ENCODE measurements around the gene TMIGD1.

Gene TMIGD1

GRCh38 chr17:30291543-30292285 lies 42.1 kb downstream of the TMIGD1 start, which contains the start of gene BLMH:
Gene BLMH, minus strand, starts transcription at chr17:30291944. Its CDS starts 125 bp downstream, at chr17:30291819.
- in situ Hi-C loops (cut with HindIII; ENCODE audit: low sequenced_read_pairs): no loop called here

- in situ Hi-C loops (cut with HindIII; ENCODE audit: low sequenced_read_pairs): no loop called here
Observed at GRCh38 chr17:30290696-30291542, 42.9 kb downstream of the TMIGD1 start.

GRCh38 chr17:30290077-30290476 lies 43.8 kb downstream of the TMIGD1 start:
- in situ Hi-C loops (cut with HindIII; ENCODE audit: low sequenced_read_pairs): no loop called here

GRCh38 chr17:30279156-30279555 lies 54.7 kb downstream of the TMIGD1 start:
- in situ Hi-C loops (cut with HindIII; ENCODE audit: low sequenced_read_pairs): no loop called here

- in situ Hi-C loops (cut with HindIII; ENCODE audit: low sequenced_read_pairs): no loop called here
Observed at GRCh38 chr17:30278032-30278431, 55.8 kb downstream of the TMIGD1 start.

- in situ Hi-C loops (cut with HindIII; ENCODE audit: low sequenced_read_pairs): no loop called here
Observed at GRCh38 chr17:30275911-30276310, 57.9 kb downstream of the TMIGD1 start.

- in situ Hi-C loops (cut with HindIII; ENCODE audit: low sequenced_read_pairs): no loop called here
Observed at GRCh38 chr17:30274887-30275286, 59.0 kb downstream of the TMIGD1 start.

GRCh38 chr17:30273373-30273772 lies 60.5 kb downstream of the TMIGD1 start:
- in situ Hi-C loops (cut with HindIII; ENCODE audit: low sequenced_read_pairs): no loop called here

- in situ Hi-C loops (cut with HindIII; ENCODE audit: low sequenced_read_pairs): no loop called here
Observed at GRCh38 chr17:30271102-30271501, 62.8 kb downstream of the TMIGD1 start.

- in situ Hi-C loops (cut with HindIII; ENCODE audit: low sequenced_read_pairs): no loop called here
Observed at GRCh38 chr17:30267625-30268024, 66.2 kb downstream of the TMIGD1 start.
